HL-60/S4 treated with phorbol 12-myristate 13-acetate at 8.2 ng/mL for 4 days and 3 days (cell line): ENCODE results near the gene SPATC1L.
"Not testable (repeated sequence)": the region's sequence is repeated elsewhere in the genome, so short reads cannot be mapped to it uniquely, and the experiment has no call there.

Experiments
- in situ Hi-C: fragments of 300-500 bp; cut with MboI; formaldehyde crosslinking; loops from 2 replicates; pipeline ENCODE4 v1.15.0; 2022; ENCODE audit warnings: low sequenced_read_pairs

Gene SPATC1L

DNA sequence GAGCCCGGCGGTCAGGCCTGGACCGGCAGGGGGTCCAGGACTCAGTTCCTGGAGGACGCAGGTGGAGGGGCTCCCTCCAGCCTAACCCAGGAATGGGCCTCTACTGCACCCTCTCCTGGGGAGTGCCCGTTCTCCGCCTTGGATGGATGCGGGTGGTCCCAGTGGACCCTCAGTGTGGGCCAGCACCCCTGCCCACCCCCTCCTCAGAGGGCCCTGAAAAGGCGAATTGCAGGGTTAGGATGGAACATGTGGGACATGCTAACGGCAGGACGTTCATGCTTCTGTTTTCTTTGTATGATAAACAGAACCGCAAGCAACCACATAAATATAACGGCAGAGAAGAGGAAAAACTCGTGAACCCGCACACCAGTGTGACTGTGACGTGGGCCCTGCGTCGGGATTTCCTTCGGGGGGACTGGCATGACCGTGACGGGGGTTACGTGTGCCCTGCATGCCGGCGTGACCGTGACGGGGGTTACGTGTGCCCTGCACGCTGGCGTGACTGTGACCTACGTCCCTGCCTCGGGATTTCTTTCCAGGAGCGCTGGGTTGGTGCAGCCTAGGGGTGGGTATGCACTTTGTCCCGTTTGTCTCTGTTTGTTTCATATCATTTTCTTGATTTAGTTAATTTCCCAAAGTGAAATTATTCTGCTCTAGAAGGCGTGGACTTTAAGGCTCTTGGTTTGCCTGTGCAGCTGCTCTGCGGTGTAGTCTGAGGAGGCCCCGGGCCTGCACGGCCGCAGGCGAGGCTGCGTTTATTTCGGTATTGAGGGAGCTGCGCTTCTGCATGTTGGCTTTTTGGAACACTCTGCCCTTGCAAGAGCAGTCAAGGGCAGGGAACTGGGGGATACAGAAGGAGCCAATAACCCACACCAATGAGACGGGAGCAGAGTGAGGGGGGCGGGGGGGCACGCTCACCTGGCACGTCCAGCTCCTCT lies 32.0 kb downstream of the SPATC1L start:
- in situ Hi-C loops = no loop called here

DNA sequence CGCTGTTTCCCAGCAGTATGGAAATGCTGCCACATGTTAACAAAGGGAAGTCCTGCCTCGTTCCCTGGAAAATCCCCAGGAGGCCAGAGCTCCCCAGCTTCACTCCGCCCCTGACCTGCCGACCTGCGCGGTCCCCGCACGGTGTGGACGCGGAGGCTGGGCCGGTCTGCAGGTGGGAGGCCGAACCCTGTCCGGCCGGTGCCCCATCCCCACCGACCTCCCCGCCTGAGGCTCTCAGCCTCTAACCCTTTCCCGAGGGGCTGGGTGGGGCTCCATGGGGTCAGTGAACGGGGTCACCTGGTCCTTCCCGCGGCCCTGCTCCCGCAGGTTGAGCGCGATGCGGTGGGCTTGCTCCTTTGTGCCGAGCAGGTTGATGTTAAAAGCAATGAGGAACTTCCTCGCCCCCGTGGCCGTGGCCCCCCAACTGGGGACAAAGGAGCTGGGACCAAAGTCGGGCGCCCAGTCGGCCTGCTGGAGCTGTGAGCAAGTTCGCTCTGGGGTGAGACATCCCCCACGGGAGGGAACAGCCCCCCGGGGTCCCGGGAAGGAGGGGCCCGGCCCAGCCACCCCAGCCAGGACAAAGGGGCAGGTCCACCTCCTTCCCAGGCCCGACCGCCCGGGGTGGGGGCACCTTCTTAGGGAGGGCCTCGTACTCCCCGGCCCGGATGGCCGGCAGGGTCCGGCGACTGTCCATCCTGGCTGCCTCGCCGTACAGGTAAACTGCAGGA lies 32.8 kb downstream of the SPATC1L start:
- in situ Hi-C loops = no loop called here

DNA sequence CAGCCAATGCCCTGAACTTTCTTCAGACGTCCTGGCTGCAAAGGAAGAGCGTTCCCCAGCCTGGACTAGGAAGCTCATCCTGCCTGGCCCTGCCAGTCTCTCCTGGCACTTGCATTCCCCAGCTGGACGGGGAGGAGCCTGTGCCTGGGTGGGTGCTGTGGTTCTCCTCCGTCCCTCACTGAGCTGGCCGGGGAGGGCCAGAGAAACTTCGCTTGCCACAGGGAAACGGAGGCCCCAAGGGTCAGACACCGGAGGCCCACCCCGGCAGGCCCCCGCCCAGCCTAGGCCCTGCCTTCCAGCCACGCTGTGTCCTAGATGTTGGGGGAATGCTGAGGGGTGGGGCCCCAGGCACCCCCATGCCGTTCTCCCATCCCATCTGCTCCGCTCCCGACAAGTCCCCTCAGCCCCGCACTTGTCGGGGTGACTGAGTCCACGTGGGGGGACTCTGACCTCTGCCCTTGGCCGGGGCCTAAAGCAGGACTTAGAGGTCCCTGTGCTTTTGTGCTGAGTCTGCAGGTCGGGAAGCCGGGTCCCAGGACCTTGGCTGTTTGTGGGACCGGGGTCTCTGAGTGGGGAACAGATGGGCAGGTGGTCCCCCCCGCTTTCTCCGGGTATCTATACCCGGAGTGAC lies 33.7 kb downstream of the SPATC1L start:
- in situ Hi-C loops = no loop called here

DNA sequence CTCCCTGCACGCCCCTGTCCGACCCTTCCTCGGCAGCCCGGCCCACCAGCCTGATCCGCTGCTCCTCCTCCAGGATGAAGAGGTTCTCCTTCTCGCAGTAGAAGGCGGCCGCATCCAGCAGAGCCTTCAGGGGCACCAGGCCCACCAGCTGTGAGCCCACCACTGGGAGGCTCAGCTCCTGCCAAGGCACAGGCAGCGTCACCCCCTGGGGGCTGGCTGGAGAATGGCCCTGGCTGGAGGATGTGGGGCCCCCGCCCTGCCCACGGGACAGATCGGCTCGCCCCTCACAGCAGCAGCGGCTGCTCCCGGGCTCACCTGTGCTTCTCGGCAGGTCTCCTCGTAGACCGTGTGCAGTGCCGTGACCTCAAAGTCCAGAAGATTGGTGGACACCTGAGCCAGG lies 34.2 kb downstream of the SPATC1L start:
- in situ Hi-C loops = no loop called here

DNA sequence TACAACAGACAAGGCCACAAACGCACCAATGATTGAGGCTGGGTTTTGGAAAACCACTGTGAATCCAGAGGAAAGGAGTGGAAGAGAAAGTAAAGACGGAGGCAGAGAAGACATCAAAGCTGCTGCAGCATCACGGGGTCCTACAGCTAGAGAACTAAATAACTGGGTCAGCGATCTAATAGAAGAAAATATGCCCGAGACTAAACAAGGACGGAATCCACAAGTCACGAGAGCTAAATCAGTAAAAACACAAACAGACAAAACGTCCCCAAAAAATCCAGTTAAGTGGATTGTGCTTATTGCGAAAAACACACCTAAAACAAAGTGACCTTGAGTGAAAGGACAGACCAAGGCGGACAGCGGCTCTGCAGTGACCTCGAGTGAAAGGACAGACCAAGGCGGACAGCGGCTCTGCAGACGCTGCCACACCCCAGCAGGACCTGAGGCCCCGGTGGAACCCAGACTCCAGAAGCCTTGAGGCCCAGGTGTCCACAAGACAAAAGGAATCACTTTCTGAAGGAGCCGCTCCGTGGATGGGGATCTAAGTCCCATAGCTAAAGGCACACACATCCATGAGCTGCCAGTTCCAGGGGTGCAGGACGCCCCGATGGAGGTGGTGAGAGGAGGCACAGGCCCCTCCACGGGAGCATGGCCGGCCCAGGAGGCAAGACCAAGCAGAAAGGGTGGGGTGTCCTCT lies 34.9 kb downstream of the SPATC1L start:
- in situ Hi-C loops = no loop called here

DNA sequence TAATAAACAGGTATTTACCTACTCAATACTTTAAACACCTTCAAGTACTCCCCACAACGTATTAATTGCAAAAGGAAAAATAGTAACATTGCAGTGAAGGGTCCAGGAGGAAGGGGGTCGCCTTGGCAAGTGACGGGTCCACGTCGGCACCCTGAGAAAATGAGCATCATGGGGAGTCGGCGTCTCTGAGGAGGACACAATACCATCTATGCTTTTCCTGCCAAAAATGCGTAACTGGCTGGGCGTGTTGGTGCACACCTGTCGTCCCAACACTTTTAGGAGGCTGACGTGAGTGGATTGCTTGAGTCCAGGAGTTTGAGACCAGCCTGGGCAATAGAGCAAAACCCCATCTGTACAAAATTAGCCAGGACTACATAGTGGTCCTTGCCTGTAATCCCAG lies 36.2 kb downstream of the SPATC1L start:
- in situ Hi-C loops = no loop called here

DNA sequence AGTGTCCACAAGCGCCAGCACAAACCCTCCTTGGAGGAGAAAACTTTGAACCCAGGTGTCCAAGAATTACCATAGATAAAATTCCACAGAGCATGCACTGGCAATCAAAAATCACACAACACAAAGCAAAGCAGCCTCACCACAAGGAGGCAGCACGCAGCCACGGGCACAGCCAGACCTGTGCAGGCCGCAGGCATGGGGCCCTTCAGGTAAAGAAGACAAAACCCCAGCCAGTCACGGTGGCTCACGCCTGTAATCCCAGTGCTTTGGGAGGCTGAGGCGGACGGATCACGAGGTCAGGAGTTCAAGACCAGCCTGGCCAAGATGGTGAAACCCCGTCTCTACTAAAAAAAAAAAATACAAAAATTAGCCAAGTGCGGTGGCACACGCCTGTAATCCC lies 36.8 kb downstream of the SPATC1L start:
- in situ Hi-C loops = not testable (repeated sequence)

DNA sequence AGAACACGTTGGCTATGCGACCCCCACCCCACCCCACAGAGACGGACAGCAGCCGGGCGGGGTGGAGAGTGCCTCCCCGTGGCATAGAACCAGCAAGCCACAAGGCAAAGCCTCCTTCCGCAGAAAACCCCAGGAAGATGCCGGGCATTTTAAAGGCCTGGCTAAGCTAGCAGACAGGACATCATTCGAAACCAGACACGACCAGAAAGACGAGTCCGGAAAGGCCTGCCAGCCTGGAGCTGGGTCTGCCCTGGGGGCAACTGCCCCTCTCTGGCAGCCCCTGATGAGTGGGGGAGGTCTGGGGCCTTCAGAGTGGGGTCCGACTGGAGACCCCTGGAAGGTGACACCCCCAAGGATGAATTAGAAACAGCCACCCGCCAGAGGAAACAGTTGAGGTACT lies 37.4 kb downstream of the SPATC1L start:
- in situ Hi-C loops = no loop called here

DNA sequence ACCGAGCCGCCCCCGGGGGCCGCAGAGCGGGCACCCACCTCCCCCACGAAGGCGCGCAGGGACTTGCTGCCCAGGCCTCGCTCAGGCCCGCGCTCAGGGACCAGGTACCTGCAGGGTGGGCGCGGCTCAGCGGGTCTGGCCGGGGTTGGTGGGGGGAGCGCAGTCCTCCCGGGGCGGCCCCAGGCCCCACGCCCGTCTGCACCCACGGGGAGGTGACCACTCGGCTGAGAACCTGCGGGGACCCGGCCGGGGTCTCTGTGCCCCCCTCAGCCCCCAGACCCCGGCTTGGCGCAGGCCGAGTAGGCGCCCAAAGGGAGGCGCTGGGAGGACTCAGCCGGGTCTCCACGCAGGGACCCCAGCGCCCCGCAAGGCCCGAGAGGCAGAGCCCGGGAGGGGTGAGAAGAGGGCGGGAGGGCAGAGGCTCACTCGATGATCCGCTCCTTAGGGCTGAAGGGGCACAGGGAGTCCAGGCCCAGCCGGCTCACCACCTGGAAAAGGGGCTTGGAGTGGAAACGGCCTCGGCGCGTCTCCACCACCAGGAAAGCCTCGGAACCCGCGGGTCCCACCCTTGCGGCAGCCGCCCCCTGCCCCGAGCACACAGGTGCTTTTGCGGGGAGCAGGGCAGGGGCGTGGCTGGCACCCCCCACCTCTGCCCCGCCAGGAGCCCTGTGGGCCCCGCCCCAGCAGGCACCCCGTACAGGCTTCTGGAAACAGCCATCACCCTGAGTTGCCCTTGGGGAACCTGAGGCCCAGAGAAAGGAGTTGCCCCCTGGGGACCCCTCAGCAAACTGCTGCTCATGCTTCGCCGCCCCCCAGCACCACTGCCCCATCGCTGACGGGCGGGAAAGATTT lies 38.2 kb downstream of the SPATC1L start:
- in situ Hi-C loops = no loop called here

DNA sequence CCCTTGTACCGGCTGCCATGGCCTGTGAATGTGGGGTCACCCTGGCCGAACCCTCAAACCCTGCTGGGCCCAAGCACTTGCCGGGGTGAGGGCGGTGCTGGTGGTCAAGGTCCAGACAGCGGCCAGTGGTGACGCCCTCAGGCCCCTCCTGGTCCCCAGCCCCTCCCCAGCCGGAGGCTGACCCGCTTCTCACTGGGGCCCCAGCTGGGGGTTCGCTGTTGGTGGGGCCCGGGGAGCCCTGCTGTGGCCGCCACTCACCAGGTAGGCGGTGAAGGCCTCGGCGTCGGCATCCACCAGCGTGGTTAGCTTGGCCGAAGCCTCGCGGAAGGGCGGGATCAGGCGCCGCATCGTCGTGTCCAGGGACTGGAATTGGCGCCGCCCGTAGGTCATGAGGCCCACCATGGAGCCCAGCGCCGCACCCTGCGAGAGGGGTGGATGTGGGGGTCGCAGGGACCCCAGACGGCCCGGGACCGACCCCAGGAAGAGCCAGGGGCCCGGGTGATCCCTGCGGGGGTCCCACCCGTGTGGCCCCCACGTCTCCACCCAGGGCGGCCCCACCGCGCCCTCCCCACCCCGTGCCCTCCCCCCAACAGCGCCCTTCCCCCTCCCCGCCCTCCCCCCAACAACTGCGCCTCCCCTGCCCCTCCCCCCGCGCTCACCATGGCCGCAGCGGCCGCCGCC lies 39.0 kb downstream of the SPATC1L start:
- in situ Hi-C loops = no loop called here

DNA sequence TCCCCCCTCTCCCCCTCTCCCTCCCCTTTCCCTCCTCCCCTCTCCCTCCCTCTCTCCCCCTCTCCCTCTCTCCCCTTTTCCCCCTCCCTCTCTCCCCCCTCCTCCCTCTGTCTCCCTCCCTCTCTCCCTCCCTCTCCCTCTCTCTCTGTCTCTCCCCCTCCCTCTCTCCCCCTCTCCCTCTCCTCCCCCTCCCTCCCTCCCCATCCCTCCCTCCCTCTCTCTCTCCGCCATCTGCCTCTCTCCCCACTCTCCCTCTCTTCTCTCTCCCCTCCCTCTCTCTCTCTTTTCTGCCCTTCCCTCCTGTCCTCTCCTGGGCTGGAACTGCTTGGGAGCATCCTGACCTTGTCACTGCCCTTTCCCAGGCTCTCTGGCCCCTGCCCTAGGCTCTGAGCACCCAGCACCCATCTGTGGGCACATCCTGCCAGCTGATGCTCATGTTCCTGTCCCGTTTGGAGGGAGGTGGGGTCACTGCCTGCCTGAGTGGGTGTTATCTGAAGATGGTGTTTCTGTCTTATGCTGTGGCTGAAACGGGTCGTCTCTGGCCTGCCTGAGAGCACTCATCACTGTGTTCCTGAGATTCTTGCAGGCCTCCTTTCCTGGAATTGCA lies 39.7 kb downstream of the SPATC1L start:
- in situ Hi-C loops = no loop called here

DNA sequence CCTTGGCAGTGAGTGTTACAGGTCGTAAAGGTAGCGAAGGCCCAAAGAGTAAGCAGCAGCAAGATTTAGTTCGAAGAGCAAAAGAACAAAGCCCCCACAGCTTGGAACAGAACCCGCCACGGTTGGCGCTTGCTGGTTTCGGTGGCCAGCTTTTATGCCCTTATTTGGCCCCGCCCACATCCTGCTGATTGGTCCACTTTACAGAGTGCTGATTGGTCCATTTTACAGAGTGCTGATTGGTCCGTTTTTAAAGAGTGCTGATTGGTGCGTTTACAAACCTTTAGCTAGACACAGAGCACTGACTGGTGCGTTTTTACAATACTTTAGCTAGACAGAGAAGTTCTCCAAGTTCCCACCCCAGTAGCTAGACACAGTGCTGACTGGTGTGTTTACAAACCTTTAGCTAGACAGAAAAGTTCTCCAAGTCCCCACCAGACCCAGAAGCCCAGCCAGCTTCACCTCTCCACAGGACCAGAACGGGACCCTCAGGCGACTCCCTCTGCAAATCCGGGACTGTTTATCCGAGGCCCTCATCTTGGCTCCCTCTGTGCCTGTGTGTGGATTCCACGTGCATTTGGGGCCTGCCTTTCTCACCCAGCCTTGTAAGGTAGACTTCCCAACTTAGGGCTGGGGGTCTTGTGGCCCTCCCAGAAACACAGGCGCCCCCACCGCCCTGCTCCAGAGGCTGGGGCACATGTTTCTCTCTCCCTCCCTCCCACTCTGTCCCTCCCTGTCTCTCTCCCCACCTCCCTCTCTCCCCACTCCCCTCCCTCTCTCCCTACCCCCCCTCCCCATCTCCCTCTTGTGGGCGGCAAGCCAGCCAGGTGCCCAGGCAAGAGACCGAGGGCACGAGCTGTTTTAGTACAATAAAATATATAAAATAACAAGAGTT lies 41.4 kb downstream of the SPATC1L start:
- in situ Hi-C loops = no loop called here

DNA sequence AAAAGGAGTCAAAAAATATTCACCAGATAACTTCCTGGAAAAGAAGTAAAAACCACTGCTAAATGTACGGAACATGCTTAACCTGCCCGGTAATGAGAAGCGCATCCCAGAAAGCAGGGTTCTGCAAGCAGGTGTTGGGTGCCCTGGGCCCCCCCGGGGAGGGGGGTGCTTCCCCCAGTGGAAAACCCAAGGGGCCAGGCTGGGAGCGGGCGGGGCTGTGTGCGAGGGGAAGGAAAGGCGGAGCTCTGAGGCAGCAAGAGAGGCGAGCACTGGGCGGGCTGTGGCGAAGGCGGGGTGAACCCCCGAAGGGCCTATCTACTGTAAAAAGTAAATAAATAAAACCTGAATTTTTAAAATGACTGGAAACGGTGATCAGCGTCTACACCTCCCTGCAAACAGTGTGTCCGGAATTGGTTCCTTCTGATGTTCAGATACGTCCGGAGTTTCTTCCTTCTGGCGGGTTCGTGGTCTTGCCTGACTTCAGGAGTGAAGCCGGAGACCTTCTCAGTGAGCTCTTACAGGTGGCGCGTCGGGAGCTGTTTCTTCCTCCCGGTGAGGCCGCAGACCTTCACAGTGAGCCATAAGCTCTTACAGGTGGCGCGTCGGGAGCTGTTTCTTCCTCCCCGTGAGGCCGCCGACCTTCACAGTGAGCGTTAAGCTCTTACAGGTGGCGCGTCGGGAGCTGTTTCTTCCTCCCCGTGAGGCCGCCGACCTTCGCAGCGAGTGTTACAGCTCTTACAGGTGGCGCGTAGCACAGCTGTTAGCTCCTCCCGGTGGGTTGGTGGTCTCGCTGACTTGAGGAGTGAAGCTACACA lies 42.3 kb downstream of the SPATC1L start:
- in situ Hi-C loops = no loop called here

DNA sequence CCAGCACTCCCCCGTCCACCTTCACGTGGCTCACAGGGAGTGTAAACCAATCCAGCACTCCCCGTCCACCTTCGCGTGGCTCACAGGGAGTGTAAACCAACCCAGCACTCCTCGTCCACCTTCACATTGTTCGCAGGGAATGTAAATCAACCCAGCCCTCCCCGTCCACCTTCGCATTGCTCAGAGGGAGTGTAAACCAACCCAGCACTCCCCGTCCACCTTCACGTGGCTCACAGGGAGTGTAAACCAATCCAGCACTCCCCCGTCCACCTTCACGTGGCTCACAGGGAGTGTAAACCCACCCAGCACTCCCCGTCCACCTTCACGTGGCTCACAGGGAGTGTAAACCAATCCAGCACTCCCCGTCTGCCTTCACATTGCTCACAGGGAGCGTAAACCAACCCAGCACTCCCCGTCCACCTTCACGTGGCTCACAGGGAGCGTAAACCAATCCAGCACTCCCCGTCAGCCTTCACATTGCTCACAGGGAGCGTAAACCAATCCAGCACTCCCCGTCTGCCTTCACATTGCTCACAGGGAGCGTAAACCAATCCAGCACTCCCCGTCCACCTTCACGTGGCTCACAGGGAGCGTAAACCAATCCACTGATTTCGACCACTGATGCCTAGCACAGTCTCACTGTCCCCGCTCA lies 43.8 kb downstream of the SPATC1L start:
- in situ Hi-C loops = not testable (repeated sequence)

DNA sequence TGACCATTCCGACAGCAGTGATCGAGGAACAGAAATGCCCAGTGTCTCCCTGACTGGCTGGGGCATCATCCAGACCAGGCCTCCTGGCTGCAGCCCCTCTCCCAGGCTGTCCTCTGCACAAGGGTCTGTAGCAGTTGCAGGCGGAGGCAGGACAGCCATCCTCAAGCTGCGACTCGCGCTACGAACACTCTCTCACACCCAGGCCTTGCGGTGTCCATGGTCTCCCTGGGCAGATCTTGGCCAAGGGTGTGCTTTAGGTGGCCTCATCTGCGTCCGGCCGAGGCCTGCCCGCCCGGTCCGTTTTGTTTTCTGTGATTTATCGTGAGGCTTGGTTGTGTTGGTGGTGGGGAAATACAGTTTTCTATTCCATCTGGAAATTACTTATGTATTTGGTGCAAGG lies 44.6 kb downstream of the SPATC1L start:
- in situ Hi-C loops = no loop called here

DNA sequence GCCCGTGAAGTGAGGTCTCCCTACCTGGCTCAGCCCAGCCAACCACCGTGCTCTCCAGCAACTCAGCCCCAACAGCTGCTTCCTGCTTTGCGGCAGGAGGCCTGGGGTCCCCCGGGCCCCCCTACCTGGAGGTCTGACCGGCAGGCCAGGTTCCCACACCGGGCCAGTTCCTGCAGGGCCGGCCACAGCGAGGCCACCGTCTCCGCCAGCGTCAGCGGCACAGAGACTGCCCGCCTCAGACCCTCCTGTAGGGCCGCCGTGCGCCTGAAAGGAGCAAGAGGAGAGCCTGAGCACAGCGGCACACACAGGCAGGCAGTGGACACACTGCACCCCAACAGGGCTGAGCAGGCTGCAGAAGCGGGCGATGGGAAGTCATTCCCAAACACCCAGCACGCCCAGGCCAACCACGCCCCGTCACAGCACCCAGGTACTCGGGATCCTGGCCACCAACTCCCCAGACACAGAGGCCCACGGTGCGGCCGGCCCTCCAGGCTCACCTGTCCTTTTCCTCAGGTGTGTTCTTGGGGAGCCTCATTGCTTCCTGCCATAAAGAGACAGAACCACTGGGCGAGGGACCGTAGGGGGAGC lies 45.8 kb downstream of the SPATC1L start:
- in situ Hi-C loops = no loop called here

DNA sequence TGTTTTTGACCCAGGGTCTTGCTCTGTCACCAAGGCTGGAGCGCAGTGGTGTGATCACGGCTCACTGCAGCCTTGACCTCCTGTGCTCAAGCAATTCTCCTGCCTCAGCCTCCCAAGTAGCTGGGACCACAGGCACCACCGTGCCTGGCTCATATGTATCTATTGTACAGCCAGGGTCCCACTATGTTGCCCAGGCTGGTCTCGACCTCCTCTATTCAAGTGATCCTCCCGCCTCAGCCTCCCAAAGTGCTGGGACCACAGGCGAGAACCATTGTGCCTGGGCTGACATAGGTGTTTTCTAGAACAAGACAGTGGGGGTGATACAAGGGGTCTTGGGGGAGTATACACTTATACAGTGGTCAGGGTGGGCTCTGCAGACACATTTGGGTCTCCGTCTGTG lies 46.4 kb downstream of the SPATC1L start:
- in situ Hi-C loops = no loop called here
